GM18870 (cell line): Measurements from ENCODE around the gene COP1.
"Not testable (repeated sequence)": the region's sequence is repeated elsewhere in the genome, so short reads cannot be mapped to it uniquely, and the experiment has no call there.

Source experiments
- ATAC-seq: cut with Tn5 transposase; IDR thresholded peaks from one replicate; pipeline ENCODE4 v1.9.1; 2021; ENCODE audit warnings: moderate library complexity; ENCODE audit not compliant: unreplicated experiment

The COP1 gene

DNA sequence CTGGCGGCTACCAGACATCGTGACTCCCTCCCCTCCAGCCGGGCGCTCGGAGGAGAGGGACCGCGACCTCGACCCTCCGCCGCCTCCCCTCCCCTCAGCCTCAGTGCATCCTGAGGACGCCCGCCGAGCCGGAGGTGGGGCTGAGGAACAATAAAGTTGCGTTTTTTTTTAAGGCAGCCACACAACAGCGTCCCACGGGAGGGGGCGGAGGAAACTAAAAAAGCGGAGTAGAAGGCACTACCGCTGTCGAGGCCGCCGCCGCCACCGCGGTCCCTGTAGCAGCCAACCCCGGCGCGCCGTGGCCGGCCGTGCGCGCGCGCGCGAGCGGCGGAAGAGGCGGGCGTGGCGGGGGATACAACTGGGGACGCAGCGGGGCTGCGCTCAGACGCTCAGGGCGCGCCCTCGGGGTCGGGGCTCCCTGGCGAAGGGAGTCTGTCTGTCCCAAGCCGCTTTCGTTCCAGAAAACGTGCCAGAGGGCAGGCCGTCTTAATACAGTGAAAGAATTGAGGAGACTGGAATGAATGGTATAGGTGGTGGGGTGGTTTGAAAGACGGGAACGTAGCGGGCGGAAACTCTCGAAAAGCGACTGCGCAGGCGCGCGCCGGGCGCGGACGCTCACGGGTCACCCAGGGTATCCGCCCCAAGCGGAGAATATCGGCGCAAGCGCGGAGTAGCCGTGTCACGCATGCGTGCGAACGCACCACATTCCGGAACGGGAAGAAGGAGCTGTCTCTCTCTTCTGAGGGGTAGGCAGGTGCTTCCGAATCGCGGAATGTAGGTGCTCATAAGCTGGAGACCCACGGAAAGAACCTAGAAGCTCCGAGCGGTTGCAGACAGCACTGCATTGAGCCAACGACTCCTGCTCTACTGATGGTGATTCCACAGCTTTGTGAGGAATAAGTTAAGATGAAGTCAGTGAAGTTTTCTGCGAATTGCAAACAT lies at the start of gene COP1:
COP1 (minus strand) TSS at position 326 of the 942 bp plus-strand sequence; CDS start at position 18, 308 bp downstream.
- peak; percentile 86 for ATAC-seq

DNA sequence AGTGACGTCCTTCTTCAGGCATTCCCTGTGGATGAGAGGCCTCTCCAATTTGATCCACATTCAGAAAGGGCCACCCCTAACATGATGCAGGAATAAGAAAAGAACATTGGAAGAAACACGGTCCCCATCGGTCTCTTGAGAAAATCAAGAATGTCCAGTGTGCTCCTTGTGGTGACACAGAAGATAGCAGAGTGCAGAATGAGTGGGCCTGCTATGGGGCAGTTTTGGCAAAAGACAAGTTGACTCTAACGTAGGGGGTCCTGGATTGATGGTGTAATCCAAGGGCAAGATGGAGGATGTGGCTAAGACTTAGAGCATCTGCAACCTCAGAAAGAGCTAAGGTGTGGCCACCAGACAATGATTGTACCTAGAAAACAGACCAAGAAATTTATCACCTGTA lies 45.1 kb upstream of the COP1 start:
- ATAC-seq, result no peak

GRCh38 chr1:176244851-176245250 lies 37.8 kb upstream of the COP1 start:
- no peak for ATAC-seq

GRCh38 chr1:176243746-176244145 lies 36.7 kb upstream of the COP1 start:
- ATAC-seq, result no peak

DNA sequence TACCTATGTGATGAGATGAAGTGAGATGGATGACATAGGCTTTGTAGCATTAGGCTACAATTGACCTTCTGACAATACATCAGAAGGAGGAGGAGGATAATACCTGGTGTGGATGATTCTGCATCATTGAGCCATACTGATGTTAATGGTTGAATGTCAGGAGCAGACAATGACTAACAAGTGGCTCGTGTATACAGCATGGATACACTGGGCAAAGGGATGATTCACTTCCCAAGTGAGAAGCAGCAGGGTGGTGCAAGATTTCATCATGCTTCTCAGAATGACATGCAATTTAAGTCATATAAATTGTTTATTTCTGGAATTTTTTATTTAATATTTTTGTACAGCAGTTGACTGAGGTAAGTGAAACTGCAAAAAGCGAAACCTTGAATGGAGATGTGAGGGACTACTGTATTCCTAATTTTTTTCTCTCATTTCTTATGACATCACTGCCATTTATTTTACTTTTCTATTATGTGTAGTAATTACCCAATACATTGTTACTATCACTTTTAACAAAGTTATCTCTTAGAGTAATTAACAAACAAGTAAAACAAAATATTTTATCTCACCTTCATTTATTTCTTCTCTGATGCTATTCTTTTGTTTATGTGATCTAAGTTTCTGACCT lies 34.4 kb upstream of the COP1 start:
- no peak for ATAC-seq

GRCh38 chr1:176233657-176234056 lies 26.6 kb upstream of the COP1 start:
- ATAC-seq, result not testable (repeated sequence)

DNA sequence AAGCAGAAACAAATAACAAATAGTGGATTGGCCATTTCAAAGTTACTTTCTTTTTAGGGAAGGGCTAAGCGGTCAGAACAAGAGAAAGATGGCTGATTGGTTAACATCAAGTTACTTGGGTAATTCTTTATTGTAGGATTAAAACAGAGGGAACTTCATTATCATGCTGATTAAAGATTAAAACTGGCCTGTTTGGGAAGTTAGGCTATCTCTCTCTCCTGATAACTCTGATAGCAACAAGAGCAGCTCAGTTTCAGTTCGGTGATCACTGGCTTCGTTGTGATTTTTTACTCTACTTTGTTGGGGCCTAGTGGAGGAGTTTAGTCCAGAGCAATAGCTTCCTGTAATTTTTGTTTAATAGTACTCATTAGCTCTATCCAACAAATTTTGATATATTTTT lies 20.5 kb upstream of the COP1 start:
- no peak for ATAC-seq

DNA sequence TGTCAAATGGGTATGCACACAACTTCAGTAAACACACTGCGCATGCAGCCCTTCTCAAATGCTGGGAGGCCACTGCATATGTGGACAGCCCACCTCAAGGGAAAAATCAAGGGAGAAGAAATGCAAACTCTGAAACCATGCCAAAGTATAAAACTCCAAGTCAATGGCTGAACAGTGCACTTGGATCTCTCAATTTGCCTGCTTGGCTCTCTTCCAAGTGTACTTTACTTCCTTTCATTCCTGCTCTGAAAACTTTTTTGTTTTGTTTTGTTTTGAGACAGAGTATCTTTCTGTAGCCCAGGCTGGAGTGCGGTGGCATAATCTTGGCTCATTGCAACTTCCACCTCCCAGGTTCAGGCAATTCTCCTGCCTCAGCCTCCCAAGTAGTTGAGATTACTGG lies 18.8 kb upstream of the COP1 start:
- no peak for ATAC-seq

- ATAC-seq, result no peak
Observed at GRCh38 chr1:176225479-176225875, 18.4 kb upstream of the COP1 start.

DNA sequence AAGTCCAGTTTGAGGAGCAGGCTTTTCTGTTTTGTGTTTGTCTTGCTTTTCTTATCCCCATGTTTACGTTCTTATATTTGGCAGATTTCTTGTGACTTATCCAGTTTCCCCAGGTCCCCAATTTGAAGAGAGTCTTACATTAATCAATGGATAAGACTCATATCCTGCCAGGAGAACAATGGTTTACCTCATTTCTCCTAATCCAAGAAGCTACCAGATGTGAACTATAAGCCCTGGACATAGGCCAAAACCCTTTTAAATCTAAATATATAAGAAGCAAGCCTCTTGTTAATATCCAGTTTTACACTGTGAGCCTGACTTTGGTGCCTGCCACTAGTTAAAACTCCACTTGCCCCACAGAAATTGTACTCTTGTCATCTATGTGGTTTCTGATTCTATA lies 15.1 kb upstream of the COP1 start:
- no peak for ATAC-seq

GRCh38 chr1:176220100-176220689 lies 13.1 kb upstream of the COP1 start:
- ATAC-seq, result no peak

DNA sequence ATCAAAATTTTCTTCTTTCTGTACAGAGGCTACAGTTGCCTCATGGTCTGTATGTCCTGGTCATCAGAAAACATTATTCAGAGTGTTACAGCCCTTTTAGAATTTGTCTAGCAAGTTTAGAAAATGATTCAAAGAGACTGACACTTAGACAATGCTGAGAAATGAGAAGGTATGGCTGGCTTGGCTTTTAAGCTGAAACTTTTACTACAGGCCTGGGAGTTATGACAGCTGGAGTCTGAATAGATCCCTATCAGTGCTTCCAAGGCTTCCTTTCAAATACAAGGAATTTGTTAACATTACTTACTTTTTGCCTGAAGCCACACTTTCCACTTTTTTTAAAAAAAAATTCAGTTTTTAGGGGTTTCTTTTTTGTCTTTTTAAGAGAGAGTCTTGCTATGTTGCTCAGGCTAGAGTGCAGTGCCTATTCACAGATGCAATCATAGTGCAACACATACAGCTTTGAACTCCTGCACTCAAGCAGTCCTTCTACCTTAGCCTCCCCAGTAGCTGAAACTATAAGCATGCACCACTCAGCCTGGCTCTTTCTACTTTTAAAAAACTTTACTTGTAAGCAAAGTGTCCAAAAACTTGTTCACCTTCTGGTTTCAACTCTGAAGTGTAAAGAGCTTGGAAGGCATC lies 10.5 kb upstream of the COP1 start:
- no peak for ATAC-seq

DNA sequence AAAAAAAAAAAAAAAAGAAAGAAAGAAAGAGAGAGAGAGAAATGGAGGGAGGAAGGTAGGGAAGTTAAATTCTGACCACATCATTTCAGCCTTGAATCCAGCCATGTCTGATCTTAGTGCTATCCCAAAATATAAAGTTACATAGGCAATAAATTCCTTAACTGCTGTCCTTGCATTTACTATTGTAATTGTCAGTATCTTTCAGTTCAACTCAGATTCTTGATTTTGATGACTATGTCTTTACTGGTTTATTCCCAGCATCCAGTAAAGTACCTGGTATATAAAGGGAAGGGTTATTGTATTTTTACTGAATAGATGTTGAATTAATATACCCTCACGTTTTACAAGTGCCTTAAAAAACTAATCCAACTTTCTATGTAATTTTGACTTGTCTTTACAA lies 8.9 kb upstream of the COP1 start:
- ATAC-seq, result no peak

DNA sequence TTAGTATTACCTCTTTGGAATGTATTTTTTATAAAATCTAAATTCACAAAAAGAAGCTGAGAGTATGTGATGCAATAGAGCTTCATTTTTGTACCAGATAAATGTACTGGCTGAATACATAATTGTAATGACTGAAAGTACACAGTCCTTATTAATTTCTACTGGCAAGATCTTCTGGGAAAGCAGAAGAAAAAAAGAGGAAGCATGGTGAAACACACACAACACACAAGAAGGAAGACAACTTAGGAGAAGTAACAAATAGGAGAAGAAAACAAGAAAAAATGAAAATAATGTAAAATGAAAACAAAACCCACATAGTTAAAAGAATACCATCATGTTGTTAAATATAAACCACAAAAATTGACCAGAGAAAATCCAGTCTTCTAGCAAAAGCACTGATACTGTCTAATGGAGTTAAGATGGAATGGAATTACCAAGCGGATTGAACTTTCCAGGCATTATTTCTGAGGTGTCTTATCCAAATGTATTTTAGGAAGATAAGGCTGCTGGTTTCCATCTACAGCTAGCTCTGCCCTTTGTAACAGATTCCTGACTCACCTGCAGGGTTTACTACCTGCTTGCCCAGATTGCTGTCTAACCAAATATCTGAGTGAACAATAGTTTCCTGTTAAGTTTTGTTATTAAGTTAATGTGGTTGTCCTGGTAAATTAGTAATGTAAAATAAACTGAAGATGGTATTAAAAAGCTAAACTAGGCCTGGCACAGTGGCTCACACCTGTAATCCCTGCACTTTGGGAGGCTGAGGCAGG lies 4.5 kb upstream of the COP1 start:
- ATAC-seq, result no peak

DNA sequence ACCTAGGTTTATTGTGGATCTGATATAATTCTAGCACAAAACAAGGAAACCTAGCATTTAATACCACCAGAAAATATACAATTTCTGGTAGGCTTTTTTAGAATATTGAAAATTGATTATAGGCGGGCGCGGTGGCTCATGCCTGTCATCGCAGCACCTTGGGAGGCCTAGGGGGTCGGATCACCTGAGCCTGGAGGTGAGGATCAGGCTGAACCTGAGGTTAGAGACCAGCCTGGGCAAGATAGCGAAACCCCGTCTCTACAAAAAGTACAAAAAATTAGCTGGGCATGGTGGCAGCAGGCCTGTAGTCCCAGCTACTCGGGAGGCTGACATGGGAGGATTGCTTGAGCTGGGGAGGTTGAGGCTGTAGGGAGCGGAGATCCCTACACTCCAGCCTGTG lies 948 bp upstream of the COP1 start:
- no peak for ATAC-seq

DNA sequence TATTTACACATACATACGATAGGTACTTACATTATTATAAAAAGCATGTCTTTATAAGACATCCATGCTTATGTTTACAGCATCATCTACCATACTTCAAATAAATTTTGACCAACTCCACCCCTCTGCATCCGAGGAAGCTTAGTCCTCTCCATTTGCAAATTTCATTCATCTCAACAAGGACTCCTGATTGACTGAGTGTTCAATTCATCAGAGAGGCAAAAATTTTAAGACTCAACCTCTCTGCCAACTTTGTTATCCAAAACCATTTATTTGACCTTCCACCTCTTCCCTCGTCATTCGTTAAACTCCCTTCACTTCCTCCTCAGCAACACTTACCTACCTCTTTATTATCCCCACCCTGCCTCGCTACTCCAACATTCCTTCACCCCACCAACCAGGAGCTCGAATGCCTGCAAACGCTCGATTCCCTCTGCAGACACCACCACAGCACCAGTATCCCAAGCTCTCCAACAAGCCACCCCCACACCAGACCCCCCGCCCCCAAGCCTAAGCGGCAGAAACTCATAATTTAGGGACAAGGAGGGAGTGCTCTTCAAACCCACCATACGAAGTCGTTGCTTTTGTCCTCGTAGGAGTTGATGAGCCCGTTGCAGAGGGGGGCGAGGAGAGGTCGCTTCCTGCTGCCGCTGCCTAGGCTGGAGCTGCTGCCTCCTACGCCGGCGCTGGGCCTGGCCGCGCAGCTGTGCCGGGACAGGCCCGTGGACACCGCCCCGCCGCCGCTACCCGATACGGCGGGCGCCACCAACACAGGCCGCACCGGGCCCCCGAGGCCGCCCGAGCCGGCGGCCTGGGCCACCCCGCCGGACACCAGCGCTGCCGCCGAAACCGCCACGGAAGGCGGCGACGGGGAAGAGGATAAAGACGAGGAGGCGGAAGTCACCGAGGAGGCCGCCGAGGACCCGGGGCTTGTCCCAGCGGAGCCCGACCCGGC lies 803 bp downstream of the COP1 start:
- ATAC-seq, result no peak

GRCh38 chr1:176205332-176205914 lies 1.7 kb downstream of the COP1 start:
- no peak for ATAC-seq

DNA sequence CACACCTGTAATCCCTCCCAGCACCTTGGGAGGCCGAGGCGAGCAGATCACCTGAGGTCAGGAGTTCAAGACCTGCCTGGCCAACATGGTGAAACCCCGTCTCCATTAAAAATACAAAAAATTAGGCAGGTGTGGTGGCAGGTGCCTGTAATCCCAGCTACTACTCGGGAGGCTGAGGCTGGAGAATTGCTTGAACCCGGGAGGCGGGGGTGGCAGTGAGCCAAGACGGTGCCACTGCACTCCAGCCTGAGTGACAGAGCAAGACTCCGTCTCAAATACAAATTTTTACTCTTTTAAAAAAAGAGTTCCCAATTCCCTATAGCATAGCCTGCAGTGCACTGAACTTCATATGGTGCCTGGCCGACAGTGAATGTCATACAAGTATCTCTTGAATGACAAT lies 2.4 kb downstream of the COP1 start:
- ATAC-seq, result not testable (repeated sequence)

DNA sequence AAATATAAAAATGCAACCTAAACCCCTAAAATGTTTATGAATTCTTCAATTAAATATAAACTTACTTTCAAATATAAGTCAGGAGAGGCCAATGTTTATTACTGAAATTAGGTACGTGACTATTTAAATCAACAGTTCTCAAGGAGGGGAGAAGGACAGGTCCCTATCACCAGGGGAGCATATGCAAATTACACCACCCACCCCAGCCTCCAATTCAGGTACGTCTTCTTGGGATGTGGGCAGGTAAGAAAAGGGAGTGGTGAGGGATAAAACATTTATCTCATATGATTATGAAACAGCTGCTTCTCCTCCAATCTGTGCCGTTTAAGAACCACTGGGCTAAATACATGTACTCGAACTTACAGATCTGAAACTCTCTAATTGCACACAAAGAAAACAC lies 3.4 kb downstream of the COP1 start:
- no peak for ATAC-seq
